Nephron (organoid): Measurements from ENCODE around the gene COL4A3.

Experiments used
- H3K27ac Mint-ChIP-seq, 3 experiments: 2 replicates each; pipeline ENCODE4 v1.8.0; 2020; ENCODE audit warnings: mixed read lengths in 3 of 3, mild to moderate bottlenecking in 2 of 3, moderate library complexity in 1 of 3
- H3K27me3 Mint-ChIP-seq: 2 replicates; pipeline ENCODE4 v1.8.0; 2021; ENCODE audit warnings: low read depth, mild to moderate bottlenecking, moderate library complexity, mixed read lengths
- H3K36me3 Mint-ChIP-seq: 2 replicates; pipeline ENCODE4 v1.8.0; 2020; ENCODE audit warnings: low read depth, mixed read lengths
- H3K4me1 Mint-ChIP-seq: 2 replicates; pipeline ENCODE4 v1.8.0; 2020; ENCODE audit warnings: mixed read lengths
- H3K4me3 Mint-ChIP-seq, 3 experiments: 2 replicates each; pipeline ENCODE4 v1.8.0; 2020; ENCODE audit warnings: mild to moderate bottlenecking in 3 of 3, mixed read lengths in 3 of 3, moderate library complexity in 2 of 3
- H3K9me3 Mint-ChIP-seq: 2 replicates; pipeline ENCODE4 v1.8.0; 2020; ENCODE audit warnings: mixed read lengths
- CTCF ChIP-seq, 3 experiments: fragments of 200-600 bp; sonication (generic); IDR thresholded peaks; one replicate each; pipeline ENCODE4 v1.5.0; 2021; ENCODE audit warnings: antibody characterized with exemption in 3 of 3; ENCODE audit not compliant: unreplicated experiment in 3 of 3

COL4A3 gene

GRCh38 chr2:227188292-227188691 lies 23.9 kb downstream of the COL4A3 start:
- peaks cover 37% of the 10 kb centered on the region for H3K4me1 Mint-ChIP-seq
- peak overlapping the region; percentile 1 to 22 (median 10) for H3K27ac Mint-ChIP-seq
- peaks cover 4% of the 10 kb centered on the region for H3K27me3 Mint-ChIP-seq
- no peak overlapping the region for H3K4me3 Mint-ChIP-seq
- no peaks in the 10 kb centered on the region for H3K36me3 Mint-ChIP-seq
- peaks cover 3% of the 10 kb centered on the region for H3K9me3 Mint-ChIP-seq
- no peak for TF ChIP-seq CTCF (IDR thresholded peaks at IDR 0.05; ENCODE audit: unreplicated experiment in 3 of 3)

- Mint-ChIP-seq H3K4me1 (peaks cover 32% of the 10 kb centered on the region), H3K36me3 (no peaks in the 10 kb centered on the region), H3K27ac (peak overlapping the region in 1 of 3 experiments; percentile 63), H3K4me3 (no peak overlapping the region), H3K9me3 (no peaks in the 10 kb centered on the region), H3K27me3 (no peaks in the 10 kb centered on the region)
- no peak for TF ChIP-seq CTCF (IDR thresholded peaks at IDR 0.05; ENCODE audit: unreplicated experiment in 3 of 3)
Measured at GRCh38 chr2:227191367-227191766, 26.9 kb downstream of the COL4A3 start.

- Mint-ChIP-seq H3K4me1 (peaks cover 26% of the 10 kb centered on the region), H3K27me3 (no peaks in the 10 kb centered on the region), H3K9me3 (no peaks in the 10 kb centered on the region), H3K4me3 (no peak overlapping the region), H3K27ac (no peak overlapping the region), H3K36me3 (no peaks in the 10 kb centered on the region)
- TF ChIP-seq CTCF (IDR thresholded peaks at IDR 0.05; ENCODE audit: unreplicated experiment in 3 of 3) = no peak
Measured at GRCh38 chr2:227192491-227192890, 28.1 kb downstream of the COL4A3 start.

GRCh38 chr2:227194219-227194618 lies 29.8 kb downstream of the COL4A3 start:
- Mint-ChIP-seq H3K27ac (no peak overlapping the region), H3K27me3 (no peaks in the 10 kb centered on the region), H3K4me1 (peaks cover 12% of the 10 kb centered on the region), H3K9me3 (no peaks in the 10 kb centered on the region), H3K36me3 (no peaks in the 10 kb centered on the region), H3K4me3 (no peak overlapping the region)
- no peak for TF ChIP-seq CTCF (IDR thresholded peaks at IDR 0.05; ENCODE audit: unreplicated experiment in 3 of 3)

- no peaks in the 10 kb centered on the region for H3K27me3 Mint-ChIP-seq
- TF ChIP-seq CTCF (IDR thresholded peaks at IDR 0.05; ENCODE audit: unreplicated experiment in 3 of 3) = no peak
- no peaks in the 10 kb centered on the region for H3K4me1 Mint-ChIP-seq
- H3K36me3 Mint-ChIP-seq = no peaks in the 10 kb centered on the region
- peak overlapping the region; percentile 37 to 83 (median 59) for H3K27ac Mint-ChIP-seq
- H3K9me3 Mint-ChIP-seq = no peaks in the 10 kb centered on the region
- peak overlapping the region in 1 of 3 experiments; percentile 29 for H3K4me3 Mint-ChIP-seq
Measured at GRCh38 chr2:227198866-227199265, 34.4 kb downstream of the COL4A3 start.

GRCh38 chr2:227201771-227202170 lies 37.3 kb downstream of the COL4A3 start:
- no peak overlapping the region for H3K4me3 Mint-ChIP-seq

More at GRCh38 chr2:227201771-227202170, 37.3 kb downstream of the COL4A3 start:
- no peak for TF ChIP-seq CTCF (IDR thresholded peaks at IDR 0.05; ENCODE audit: unreplicated experiment in 3 of 3)
- Mint-ChIP-seq H3K9me3 (no peaks in the 10 kb centered on the region), H3K4me1 (no peaks in the 10 kb centered on the region), H3K27ac (peak overlapping the region; percentile 91 to 96 (median 91)), H3K36me3 (no peaks in the 10 kb centered on the region), H3K27me3 (no peaks in the 10 kb centered on the region)
